HG03469 (cell line): ENCODE measurements around the gene OR2T12.
A peak's percentile ranks its signal among the peaks of the same experiment; 100 is the strongest.
"Not testable (repeated sequence)": the region's sequence is repeated elsewhere in the genome, so short reads cannot be mapped to it uniquely, and the experiment has no call there.

Experiments used
- ATAC-seq: cut with Tn5 transposase; IDR thresholded peaks from one replicate; pipeline ENCODE4 v1.9.1; 2021; ENCODE audit warnings: mild to moderate bottlenecking, moderate library complexity, moderate number of reproducible peaks; ENCODE audit not compliant: unreplicated experiment

Gene OR2T12

GRCh38 chr1:248303324-248303723, at the start of gene OR2T12:
TSS of gene OR2T12 (minus strand) at chr1:248303424. CDS start at chr1:248295578, 7,846 bp downstream.
- no peak for ATAC-seq

- no peak for ATAC-seq
Observed at GRCh38 chr1:248348475-248348874, 45.3 kb upstream of the OR2T12 start, which contains the start of gene OR14C36. TSS of gene OR14C36 (plus strand) at chr1:248348775. CDS start at chr1:248348775, 0 bp downstream.

GRCh38 chr1:248343451-248343850, 40.2 kb upstream of the OR2T12 start:
- no peak for ATAC-seq

- ATAC-seq: no peak
Observed at GRCh38 chr1:248324468-248324867, 21.2 kb upstream of the OR2T12 start, which contains the start of gene OR2M7. TSS of gene OR2M7 (minus strand) at chr1:248324568. CDS start at chr1:248324568, 0 bp downstream.

GRCh38 chr1:248316796-248317195, 13.6 kb upstream of the OR2T12 start:
- ATAC-seq: no peak

GRCh38 chr1:248306740-248307139, 3.5 kb upstream of the OR2T12 start:
- not testable (repeated sequence) for ATAC-seq

GRCh38 chr1:248306103-248306502, 2.9 kb upstream of the OR2T12 start:
- no peak for ATAC-seq

GRCh38 chr1:248305672-248306071, 2.4 kb upstream of the OR2T12 start:
- not testable (repeated sequence) for ATAC-seq

- no peak for ATAC-seq
Observed at GRCh38 chr1:248288391-248288790, 14.8 kb downstream of the OR2T12 start.

GRCh38 chr1:248277876-248278275, 25.3 kb downstream of the OR2T12 start, which contains the start of gene OR2T33:
TSS of gene OR2T33 (minus strand) at chr1:248277976. CDS start at chr1:248273814, 4,162 bp downstream.
- ATAC-seq: no peak

GRCh38 chr1:248273225-248273624, 30.0 kb downstream of the OR2T12 start:
- not testable (repeated sequence) for ATAC-seq

- no peak for ATAC-seq
Observed at GRCh38 chr1:248268178-248268577, 35.0 kb downstream of the OR2T12 start.

GRCh38 chr1:248259309-248259708, 43.9 kb downstream of the OR2T12 start:
- ATAC-seq: not testable (repeated sequence)

GRCh38 chr1:248243204-248243603, 60.0 kb downstream of the OR2T12 start:
- ATAC-seq: peak; percentile 95
